ENCODE measurements around the gene KDM5B. TPM values are rescaled to one million over a fixed set of nuclear protein-coding genes. Genes with fewer than 3 reads are reported as not detected.

The KDM5B gene
- total and polyA plus RNA-seq, 2 of the 8 experiments (the other 6 are each of a cell fraction or from before 2014, with no cell fraction given) = 73.3 to 210 TPM

- Histone ChIP-seq H3K27ac (ENCODE audit: low read depth, low read length) (no peak overlapping the region), H4K91ac (replicated peaks; ENCODE audit: insufficient read length, low read length) (no peak overlapping the region), H2AFZ (ENCODE audit: low read length) (no peak overlapping the region), H4K5ac (ENCODE audit: insufficient read length, low read depth, low read length) (no peak overlapping the region), H3K4me1 (replicated peaks in 1 of 4; ENCODE audit: control insufficient read depth in 3 of 4, insufficient read depth in 4 of 4, low read length in 3 of 4) (peaks cover 0 to 6% (median 3%) of the 10 kb centered on the region in 4 experiments; a peak in 5 of 7 replicates), H3K27me3 (replicated peaks in 1 of 4; ENCODE audit: control insufficient read depth in 3 of 4, extremely low read depth in 1 of 4, insufficient read depth in 3 of 4, low read length in 3 of 4) (peaks cover 0 to 4% (median 0%) of the 10 kb centered on the region in 4 experiments; a peak in 3 of 7 replicates), H2BK5ac (ENCODE audit: low read depth, low read length) (no peak overlapping the region), H2BK120ac (replicated peaks; ENCODE audit: low read depth, low read length) (no peak overlapping the region), H3K14ac (ENCODE audit: insufficient read length) (no peak overlapping the region), H3K4me2 (ENCODE audit: insufficient read depth in 1 of 2, low read depth in 2 of 2, low read length in 2 of 2) (no peak overlapping the region), H3K18ac (ENCODE audit: extremely low read depth, low read length) (no peak overlapping the region), H3K9ac (replicated peaks in 1 of 4; ENCODE audit: extremely low read depth in 1 of 4, low read depth in 3 of 4, low read length in 3 of 4) (no peak overlapping the region), H3K4me3 (ENCODE audit: extremely low read depth in 1 of 4, insufficient read depth in 2 of 4, low read depth in 3 of 4, low read length in 4 of 4) (no peak overlapping the region), H2AK5ac (ENCODE audit: low read depth, low read length) (no peak overlapping the region), H4K20me1 (replicated peaks in 1 of 2; ENCODE audit: control insufficient read depth in 1 of 2, insufficient read depth in 2 of 2, low read length in 2 of 2) (peaks cover 0 to 2% of the 10 kb centered on the region in 2 experiments), H3K9me3 (ENCODE audit: insufficient read depth in 2 of 2, low read depth in 1 of 2, low read length in 1 of 2) (no peaks in the 10 kb centered on the region), H2BK20ac (ENCODE audit: low read length) (no peak overlapping the region), H2BK15ac (ENCODE audit: low read length) (no peak overlapping the region), H3K79me2 (ENCODE audit: control insufficient read depth in 1 of 2, insufficient read depth in 2 of 2, low read length in 2 of 2) (no peaks in the 10 kb centered on the region), H3K23ac (ENCODE audit: insufficient read length) (no peak overlapping the region), H3K56ac (replicated peaks; ENCODE audit: insufficient read length, low read depth, low read length) (no peak overlapping the region), H3K79me1 (ENCODE audit: low read depth, low read length) (no peaks in the 10 kb centered on the region; the same call in 1 of the 2 replicates), H3K23me2 (ENCODE audit: low read depth, low read length) (no peaks in the 10 kb centered on the region), H4K8ac (ENCODE audit: extremely low read depth, insufficient read depth, low read length) (no peak overlapping the region), H2BK12ac (ENCODE audit: low read depth, low read length) (no peak overlapping the region), H3K4ac (replicated peaks; ENCODE audit: insufficient read length, low read depth, low read length) (no peak overlapping the region), H3K36me3 (ENCODE audit: control insufficient read depth in 2 of 4, insufficient read depth in 4 of 4, low read length in 3 of 4) (no peaks in the 10 kb centered on the region)
- ChIA-PET CTCF (ENCODE audit: partially characterized antibody) (interaction anchor here (0.9 to 11.3 kb wide), 8 partner anchors 11 to 239 kb away, joined by 3 to 180 read pairs (median 5); partner anchors contain the start of gene SYT2), POLR2A (ENCODE audit: partially characterized antibody) (interaction anchor here (1.0 to 1.1 kb wide), 4 partner anchors 11 to 60 kb away, joined by 3 to 4 read pairs (median 3); no protein-coding TSS in a partner anchor)
- DNase-seq (ENCODE audit: low read depth in 1 of 2, low spot score in 2 of 2) (no peak), FAIRE-seq (no peak)
- 83% methylated on average over 5 of the region's 6 CpGs; no CpG with 5 or more reads in 1 of the 2 experiments for WGBS, 2 experiments (ENCODE audit: extremely low coverage in 1 of 2, insufficient coverage in 1 of 2, insufficient read length in 1 of 2, insufficient replicate concordance in 2 of 2, low coverage in 1 of 2, low lambda C conversion rate in 2 of 2, missing lambda C conversion rate in 1 of 2)
- TF ChIP-seq CHD1 (IDR thresholded peaks at IDR 0.05; ENCODE audit: low read depth, low read length) (no peak), TBP (IDR thresholded peaks at IDR 0.05; ENCODE audit: low read depth, low read length) (no peak), POLR2A (IDR thresholded peaks at IDR 0.05; ENCODE audit: control extremely low read depth in 1 of 2, low read depth in 2 of 2, low read length in 2 of 2) (no peak), KDM4A (IDR thresholded peaks at IDR 0.05; ENCODE audit: low read depth, low read length, severe bottlenecking) (no peak), FOSL1 (IDR thresholded peaks at IDR 0.05; ENCODE audit: insufficient read depth, low read depth, low read length) (no peak), BACH1 (IDR thresholded peaks at IDR 0.05; ENCODE audit: low read length) (no peak), MAFK (IDR thresholded peaks at IDR 0.05; ENCODE audit: low read depth, low read length) (no peak), YY1 (IDR thresholded peaks at IDR 0.05; ENCODE audit: low read depth, low read length) (no peak), KDM1A (IDR thresholded peaks at IDR 0.05; ENCODE audit: borderline replicate concordance, low read length) (no peak), NANOG (IDR thresholded peaks at IDR 0.05; ENCODE audit: insufficient read depth, low read depth, low read length, poor library complexity, severe bottlenecking) (no peak), CBX8 (IDR thresholded peaks at IDR 0.05; ENCODE audit: borderline replicate concordance, low read depth, low read length) (no peak), CREB1 (IDR thresholded peaks at IDR 0.05) (no peak), SIRT6 (IDR thresholded peaks at IDR 0.05; ENCODE audit: low read length) (no peak), CEBPB (IDR thresholded peaks at IDR 0.05; ENCODE audit: low read depth, low read length) (no peak), EZH2 (IDR thresholded peaks at IDR 0.05; ENCODE audit: low read depth, low read length, severe bottlenecking) (no peak), EGR1 (IDR thresholded peaks at IDR 0.05; ENCODE audit: borderline replicate concordance, low read depth, low read length) (no peak)
Measured at GRCh38 chr1:202703191-202703590, 105.0 kb downstream of the KDM5B start.

Measured in H1 (cell line).